Retinal pigment epithelial cell (primary cell): ENCODE results near the gene PRKAA2.

Experiments used
- DNase-seq: peaks from one replicate; pipeline ENCODE4 v3.0.0-alpha.2; 2010; ENCODE audit warnings: low read depth
- H3K4me3 ChIP-seq: 2 replicates; pipeline ENCODE4 v1.5.1; 2011; ENCODE audit warnings: mild to moderate bottlenecking, low read length, control low read depth, moderate library complexity
- TF ChIP-seq, protein P1 (sequence below): conservative IDR thresholded peaks from 2 replicates; pipeline ENCODE4 v1.5.1; 2011; ENCODE audit warnings: low read depth, low read length, control low read depth, inconsistent platforms

The PRKAA2 gene

DNA sequence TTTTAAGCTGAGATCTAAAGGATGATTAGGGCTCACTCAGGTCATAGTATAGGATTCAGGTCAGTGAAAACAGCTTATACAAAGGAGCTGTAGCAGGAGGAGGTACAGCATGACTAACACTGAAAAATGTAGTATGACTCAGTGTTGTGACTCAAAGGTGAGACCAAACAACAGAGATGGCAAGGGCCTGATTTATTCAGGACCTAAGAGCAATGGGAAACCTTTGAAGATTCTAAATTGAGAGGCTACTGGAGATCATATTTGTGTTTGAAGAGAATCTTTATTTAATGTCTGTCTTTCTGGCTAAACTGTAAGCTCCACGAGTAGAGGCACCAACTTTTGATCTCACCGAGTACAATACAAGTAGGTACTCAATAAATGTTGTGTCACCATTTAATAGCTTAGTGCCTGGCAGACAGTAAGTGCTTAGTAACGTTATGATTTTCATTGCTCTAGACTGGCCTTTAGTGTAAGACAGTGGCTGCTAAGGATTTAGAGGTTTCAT lies 43.5 kb downstream of the PRKAA2 start:
- H3K4me3 ChIP-seq, result no peak overlapping the region
- TF ChIP-seq, protein P1, sequence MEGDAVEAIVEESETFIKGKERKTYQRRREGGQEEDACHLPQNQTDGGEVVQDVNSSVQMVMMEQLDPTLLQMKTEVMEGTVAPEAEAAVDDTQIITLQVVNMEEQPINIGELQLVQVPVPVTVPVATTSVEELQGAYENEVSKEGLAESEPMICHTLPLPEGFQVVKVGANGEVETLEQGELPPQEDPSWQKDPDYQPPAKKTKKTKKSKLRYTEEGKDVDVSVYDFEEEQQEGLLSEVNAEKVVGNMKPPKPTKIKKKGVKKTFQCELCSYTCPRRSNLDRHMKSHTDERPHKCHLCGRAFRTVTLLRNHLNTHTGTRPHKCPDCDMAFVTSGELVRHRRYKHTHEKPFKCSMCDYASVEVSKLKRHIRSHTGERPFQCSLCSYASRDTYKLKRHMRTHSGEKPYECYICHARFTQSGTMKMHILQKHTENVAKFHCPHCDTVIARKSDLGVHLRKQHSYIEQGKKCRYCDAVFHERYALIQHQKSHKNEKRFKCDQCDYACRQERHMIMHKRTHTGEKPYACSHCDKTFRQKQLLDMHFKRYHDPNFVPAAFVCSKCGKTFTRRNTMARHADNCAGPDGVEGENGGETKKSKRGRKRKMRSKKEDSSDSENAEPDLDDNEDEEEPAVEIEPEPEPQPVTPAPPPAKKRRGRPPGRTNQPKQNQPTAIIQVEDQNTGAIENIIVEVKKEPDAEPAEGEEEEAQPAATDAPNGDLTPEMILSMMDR, result no peak
- peak; percentile 75 for DNase-seq

- no peak for DNase-seq
- TF ChIP-seq, protein P1, result no peak
- H3K4me3 ChIP-seq, result no peak overlapping the region
These were observed 51.5 kb downstream of the PRKAA2 start for GRCh38 chr1:56696663-56697062.

- H3K4me3 ChIP-seq, result no peak overlapping the region
- no peak for DNase-seq
- TF ChIP-seq, protein P1, result no peak
These were observed 58.6 kb downstream of the PRKAA2 start for GRCh38 chr1:56703747-56704146.

DNA sequence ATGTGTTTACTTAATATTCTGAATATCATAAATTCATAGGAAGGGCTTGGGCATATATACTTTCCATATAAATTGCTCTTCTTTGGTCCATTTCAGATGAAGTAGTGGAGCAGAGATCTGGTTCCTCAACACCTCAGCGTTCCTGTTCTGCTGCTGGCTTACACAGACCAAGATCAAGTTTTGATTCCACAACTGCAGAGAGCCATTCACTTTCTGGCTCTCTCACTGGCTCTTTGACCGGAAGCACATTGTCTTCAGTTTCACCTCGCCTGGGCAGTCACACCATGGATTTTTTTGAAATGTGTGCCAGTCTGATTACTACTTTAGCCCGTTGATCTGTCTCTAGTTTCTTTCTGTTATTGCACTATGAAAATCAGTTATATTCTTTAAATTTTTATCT lies 62.3 kb downstream of the PRKAA2 start:
- H3K4me3 ChIP-seq, result no peak overlapping the region
- TF ChIP-seq, protein P1, result no peak
- DNase-seq, result no peak

GRCh38 chr1:56709269-56709880 lies 64.3 kb downstream of the PRKAA2 start:
- DNase-seq, result peak; percentile 11
- H3K4me3 ChIP-seq, result no peak overlapping the region
- TF ChIP-seq, protein P1, result peak; percentile 49

DNA sequence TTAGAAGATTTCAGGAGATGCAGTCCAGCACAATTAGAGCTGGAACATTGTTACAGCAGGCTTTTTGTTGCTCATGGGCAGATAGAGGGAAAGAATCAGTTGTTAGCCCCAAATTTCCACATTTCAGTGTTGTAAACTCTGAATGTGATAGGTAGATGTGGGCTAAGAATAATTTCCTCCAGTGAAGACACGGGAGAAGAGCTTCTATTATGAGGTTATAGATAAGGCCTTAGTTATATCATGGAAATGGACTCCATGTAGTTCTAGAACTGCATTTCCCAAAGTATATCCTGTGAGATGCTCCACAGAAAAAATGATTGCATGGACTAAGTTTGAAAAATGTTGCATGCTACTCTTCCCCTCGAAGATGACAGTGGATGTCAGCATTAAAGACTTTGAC lies 64.9 kb downstream of the PRKAA2 start:
- H3K4me3 ChIP-seq, result no peak overlapping the region
- TF ChIP-seq, protein P1, result no peak
- no peak for DNase-seq

GRCh38 chr1:56710646-56711045 lies 65.5 kb downstream of the PRKAA2 start:
- H3K4me3 ChIP-seq, result no peak overlapping the region
- DNase-seq, result peak; percentile 78
- TF ChIP-seq, protein P1, result no peak
